SKM-1 (cell line): Measurements from ENCODE around the gene RAD1.

ENCODE experiments used
- DNase-seq: peaks from one replicate; lab custom pipeline; 2025; ENCODE audit not compliant: unreplicated experiment; lab: John Stamatoyannopoulos, UW

The RAD1 gene

GRCh38 chr5:34866989-34867471 is 48.3 kb downstream of the RAD1 start:
- no peak for DNase-seq

- no peak for DNase-seq
These were observed 50.2 kb downstream of the RAD1 start for GRCh38 chr5:34865091-34865490.

GRCh38 chr5:34863946-34864345 is 51.4 kb downstream of the RAD1 start:
- DNase-seq = no peak

GRCh38 chr5:34859253-34859652 is 56.1 kb downstream of the RAD1 start:
- no peak for DNase-seq

- DNase-seq = no peak
These were observed 56.5 kb downstream of the RAD1 start for GRCh38 chr5:34858790-34859189.

GRCh38 chr5:34857894-34858293 is 57.4 kb downstream of the RAD1 start:
- no peak for DNase-seq

GRCh38 chr5:34857161-34857560 is 58.1 kb downstream of the RAD1 start:
- DNase-seq = no peak
